GM21515 (cell line): ENCODE measurements around the gene TMEM229A.
"Not testable (repeated sequence)": the region's sequence is repeated elsewhere in the genome, so short reads cannot be mapped to it uniquely, and the experiment has no call there.

Experiments
- ATAC-seq: cut with Tn5 transposase; IDR thresholded peaks from one replicate; pipeline ENCODE4 v1.9.1; 2021; ENCODE audit not compliant: unreplicated experiment

TMEM229A gene

DNA sequence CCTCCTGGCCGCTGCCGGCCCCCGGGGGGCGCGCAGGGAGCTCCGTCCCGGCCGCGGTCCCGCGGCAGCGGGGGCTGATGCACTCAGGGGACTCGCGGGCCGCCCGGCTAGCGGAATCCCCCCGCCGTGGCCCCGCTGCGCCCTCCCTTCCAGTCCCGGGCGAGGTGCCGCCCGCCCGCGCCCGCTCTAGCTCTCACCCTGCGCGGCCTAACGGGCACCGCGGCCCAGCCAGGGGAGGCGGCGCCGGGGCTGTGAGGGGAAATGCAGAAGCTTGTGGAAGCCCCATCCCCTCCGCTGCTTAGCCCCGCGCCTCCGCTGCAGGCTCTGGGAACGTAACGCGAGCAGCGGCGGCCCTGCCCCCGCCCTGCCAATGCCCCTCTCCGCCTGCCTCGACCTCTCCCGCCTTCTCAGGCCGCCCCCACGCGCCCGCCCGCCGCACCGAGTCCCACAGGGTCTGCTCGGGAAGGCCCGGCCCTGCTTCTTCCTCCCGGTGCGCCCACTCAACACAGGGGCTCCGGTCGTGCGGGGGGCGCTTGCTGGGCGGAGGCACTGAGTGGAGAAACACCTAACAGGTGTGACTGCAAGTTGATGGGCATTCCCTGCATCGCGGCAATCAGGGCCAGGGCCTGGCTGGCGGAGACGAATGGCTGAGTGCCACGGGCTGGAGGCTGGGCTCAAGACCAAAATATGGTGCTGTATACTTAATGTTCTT lies 384 bp upstream of the TMEM229A start:
- no peak for ATAC-seq

- ATAC-seq, result no peak
These were observed 948 bp downstream of the TMEM229A start for GRCh38 chr7:124031919-124032318.

DNA sequence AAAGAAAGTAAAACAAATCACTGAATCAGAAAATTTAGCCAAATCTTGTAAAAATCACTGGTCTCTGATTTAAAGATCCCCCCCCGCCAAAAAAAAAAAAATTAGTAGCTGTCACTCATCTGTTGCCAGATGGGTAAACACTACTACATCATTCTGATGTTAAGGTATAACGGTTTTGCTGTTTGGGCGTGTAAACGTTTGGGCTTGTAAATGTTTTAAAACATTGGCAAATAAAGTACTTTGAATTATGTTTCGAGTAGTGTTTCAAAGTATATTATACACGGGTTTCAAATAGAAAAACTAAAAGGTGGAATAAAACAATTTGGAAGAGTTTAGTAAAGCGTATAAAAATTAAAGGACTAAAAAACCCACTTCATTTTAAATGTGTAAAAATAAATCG lies 1.5 kb downstream of the TMEM229A start:
- ATAC-seq, result no peak

GRCh38 chr7:124030964-124031363 lies 1.9 kb downstream of the TMEM229A start:
- ATAC-seq, result no peak

DNA sequence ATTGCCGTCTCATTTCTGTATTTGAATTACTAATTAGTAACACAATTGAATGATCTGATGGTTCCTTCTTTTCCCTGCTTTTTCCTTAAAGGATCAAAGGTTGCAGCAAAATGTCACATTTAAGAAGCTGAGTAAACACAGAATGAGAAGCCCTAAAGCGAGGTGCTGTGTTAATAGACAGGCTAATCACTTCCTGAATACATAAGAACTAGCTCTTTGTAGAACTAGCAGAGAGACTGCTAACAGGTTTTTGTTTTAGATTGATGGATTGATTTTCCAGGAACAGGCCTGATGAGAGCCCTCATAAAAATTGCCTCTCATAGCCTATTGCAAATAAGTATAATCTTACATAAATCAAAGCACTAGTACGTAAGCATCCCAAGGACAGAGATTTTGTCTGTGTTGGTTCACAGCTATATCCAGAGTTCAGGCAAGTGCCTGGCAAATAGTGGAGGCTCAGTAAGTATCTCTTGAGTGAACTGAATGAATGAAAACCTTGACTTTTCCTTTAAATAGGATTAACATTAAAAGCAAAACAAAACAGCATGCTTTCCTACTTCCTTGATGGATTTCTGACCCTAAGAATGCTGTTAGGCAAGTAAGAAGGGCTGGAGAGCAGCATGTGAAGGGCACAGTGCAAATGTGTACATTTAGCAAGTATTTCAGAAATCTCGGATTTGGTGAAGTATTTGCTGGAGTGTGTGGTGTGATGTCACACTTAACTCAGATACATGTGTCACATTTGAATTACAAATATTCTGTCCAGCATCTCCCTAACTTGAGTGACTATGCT lies 3.3 kb downstream of the TMEM229A start:
- ATAC-seq, result no peak

GRCh38 chr7:124027236-124027635 lies 5.6 kb downstream of the TMEM229A start:
- no peak for ATAC-seq

GRCh38 chr7:124024329-124024728 lies 8.5 kb downstream of the TMEM229A start:
- not testable (repeated sequence) for ATAC-seq

DNA sequence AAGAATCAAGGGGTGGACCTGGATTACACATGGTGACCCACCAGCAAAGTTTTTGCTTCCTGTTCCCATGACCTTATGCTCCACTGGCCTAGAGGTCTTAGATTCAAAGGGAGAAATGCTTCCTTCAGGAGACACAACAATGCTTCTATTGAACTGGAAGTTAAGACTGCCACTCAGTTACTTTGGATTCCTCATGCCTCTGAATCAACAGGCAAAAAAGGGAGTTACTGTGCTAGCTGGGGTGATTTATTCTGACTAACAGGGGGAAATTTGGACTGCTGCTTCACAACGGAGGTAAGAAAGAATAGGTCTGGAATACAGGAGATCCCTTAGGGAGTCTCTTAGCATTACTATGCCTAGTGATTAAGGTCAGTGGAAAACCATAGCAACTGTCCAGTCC lies 10.3 kb downstream of the TMEM229A start:
- no peak for ATAC-seq

GRCh38 chr7:124020060-124020459 lies 12.8 kb downstream of the TMEM229A start:
- ATAC-seq, result no peak

GRCh38 chr7:124013306-124013705 lies 19.6 kb downstream of the TMEM229A start:
- no peak for ATAC-seq

GRCh38 chr7:124012864-124013263 lies 20.0 kb downstream of the TMEM229A start:
- no peak for ATAC-seq

DNA sequence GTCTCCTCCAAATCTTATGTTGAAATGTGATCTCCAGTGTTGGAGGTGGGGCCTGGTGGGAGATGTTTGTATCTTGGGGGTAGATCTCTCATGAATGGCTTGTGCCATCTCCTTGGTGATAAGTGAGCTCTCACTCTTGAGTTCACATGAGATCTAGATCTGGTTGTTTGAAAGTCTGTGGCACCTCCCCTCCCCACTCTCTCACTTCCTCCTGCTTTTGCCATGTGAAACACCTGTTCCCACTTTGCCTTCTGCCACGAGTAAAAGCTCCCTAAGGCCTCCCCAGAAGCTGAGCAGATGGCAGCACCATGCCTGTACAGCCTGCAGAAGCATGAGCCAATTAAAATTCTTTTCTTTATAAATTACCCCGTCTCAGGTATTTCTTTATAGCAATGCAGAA lies 23.5 kb downstream of the TMEM229A start:
- no peak for ATAC-seq

DNA sequence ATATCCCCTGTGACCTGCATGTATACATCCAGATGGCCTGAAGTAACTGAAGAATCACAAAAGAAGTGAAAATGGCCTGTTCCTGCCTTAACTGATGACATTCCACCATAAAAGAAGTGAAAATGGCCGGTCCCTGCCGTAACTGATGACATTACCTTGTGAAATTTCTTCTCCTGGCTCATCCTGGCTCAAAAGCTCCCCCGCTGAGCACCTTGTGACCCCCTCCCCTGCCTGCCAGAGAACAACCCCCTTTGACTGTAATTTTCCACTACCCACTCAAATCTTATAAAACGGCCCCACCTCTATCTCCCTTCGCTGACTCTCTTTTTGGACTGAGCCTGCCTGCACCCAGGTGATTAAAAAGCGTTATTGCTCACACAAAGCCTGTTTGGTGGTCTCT lies 24.6 kb downstream of the TMEM229A start:
- not testable (repeated sequence) for ATAC-seq

DNA sequence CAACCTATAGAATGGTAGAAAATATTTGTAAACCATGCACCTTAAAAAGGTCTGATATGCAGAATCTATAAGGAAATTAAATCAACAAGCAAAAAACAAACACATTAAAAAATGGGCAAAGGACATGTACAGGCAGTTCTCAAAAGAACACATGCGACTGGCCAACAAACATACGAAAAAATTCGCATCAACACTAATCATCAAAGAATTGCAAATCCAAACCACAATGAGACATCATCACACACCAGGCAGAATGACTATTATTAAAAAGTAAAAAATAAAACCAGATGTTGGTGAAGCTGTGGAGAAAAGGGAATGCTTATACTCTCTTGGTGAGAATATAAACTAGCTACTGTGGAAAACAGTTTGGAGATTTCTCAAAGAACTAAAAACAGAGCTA lies 33.2 kb downstream of the TMEM229A start:
- ATAC-seq, result no peak

DNA sequence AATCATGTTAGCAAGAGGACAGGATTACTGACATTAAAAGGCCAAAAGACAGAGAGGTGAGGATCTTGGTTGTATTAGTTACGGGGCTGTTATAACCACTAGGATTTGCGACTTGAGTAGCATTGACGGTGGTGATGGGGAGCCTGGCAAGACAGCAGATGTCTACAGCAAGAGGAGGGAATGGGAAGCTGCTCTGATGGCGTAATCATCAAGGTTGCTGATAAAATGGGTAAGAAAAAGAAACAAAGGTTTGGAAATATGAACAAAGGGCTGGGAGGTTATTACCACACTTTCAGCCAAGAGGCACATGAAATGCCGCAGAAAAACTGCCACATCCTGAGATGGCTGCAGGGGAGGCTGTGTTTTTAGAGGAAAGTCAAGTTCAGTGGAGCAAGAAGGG lies 33.9 kb downstream of the TMEM229A start:
- no peak for ATAC-seq

GRCh38 chr7:123996327-123996625 lies 36.6 kb downstream of the TMEM229A start:
- ATAC-seq, result no peak

- no peak for ATAC-seq
These were observed 37.1 kb downstream of the TMEM229A start for GRCh38 chr7:123995617-123996326.

- ATAC-seq, result no peak
These were observed 38.4 kb downstream of the TMEM229A start for GRCh38 chr7:123994449-123994848.

- no peak for ATAC-seq
These were observed 38.9 kb downstream of the TMEM229A start for GRCh38 chr7:123993996-123994395.

DNA sequence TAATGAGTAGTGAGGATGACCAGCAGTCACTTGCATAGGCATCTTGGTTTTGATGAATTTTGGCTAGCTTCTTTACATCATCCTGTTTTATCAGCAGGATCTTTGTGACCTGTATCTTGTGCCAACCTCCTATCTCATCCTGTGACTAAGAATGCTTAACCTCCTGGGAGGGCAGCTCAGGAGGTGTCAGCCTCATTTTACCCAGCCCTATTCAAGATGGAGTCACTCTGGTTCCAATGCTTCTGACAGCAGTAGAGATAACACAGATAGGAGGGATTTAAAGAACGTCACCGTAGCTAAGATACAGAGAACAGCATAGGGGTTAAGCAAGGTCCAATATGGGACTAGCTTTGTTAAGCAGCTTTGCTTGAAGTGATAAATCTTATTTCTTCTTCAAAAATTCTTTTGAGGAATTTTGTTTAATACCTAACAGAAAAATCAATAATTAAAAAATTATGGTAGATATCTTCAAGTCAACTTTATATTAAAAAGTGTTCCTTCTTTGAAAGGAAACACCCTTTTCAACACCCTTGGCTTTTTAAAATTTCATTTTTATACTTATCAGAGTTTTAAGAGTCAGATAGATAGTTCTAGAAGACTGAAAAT lies 39.9 kb downstream of the TMEM229A start:
- ATAC-seq, result no peak

DNA sequence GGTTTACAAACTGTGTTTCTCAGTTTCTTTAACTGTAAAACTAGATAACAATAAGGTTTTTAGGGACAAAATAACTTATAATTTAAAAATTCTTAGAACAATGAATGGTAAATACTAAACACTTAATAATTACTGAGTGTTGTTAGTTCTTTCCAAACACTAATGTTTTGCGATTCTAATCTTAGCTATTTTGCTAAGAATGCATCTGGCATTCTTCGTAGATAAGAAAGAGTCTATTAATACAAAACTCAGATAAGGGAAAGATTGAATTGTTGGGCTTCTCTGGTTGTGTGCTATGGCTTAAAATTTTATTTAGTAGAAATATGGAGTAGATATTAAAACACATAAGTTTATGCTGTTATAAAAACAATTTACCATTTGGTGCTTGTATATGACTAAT lies 45.4 kb downstream of the TMEM229A start:
- ATAC-seq, result no peak
